Measurements from ENCODE around the gene EVC2. TPM values are rescaled to one million over a fixed set of nuclear protein-coding genes. Genes with fewer than 3 reads are reported as not detected.

The EVC2 gene
- polyA plus RNA-seq, 3 donors = 0.04 to 0.12 (median 0.08) TPM

- Histone ChIP-seq H3K36me3 (replicated peaks in 1 of 2; ENCODE audit: control insufficient read depth in 1 of 2, insufficient read depth in 2 of 2, low read length in 2 of 2) (no peaks in the 10 kb centered on the region), H3K4me1 (ENCODE audit: control insufficient read depth in 1 of 2, insufficient read depth in 2 of 2, low read length in 2 of 2) (no peaks in the 10 kb centered on the region), H3K79me2 (ENCODE audit: insufficient read depth, low read length) (no peaks in the 10 kb centered on the region), H2AFZ (ENCODE audit: insufficient read depth, low read depth, low read length, poor library complexity, severe bottlenecking) (no peak overlapping the region), H3K4me3 (replicated peaks in 1 of 3; ENCODE audit: low read depth in 2 of 3, low read length in 3 of 3) (no peak overlapping the region), H3K9me3 (replicated peaks in 1 of 2; ENCODE audit: control insufficient read depth in 1 of 2, insufficient read depth in 1 of 2, low read length in 2 of 2) (no peaks in the 10 kb centered on the region), H3K27ac (ENCODE audit: low read depth in 1 of 2, low read length in 2 of 2) (no peak overlapping the region), H4K20me1 (ENCODE audit: insufficient read depth, low read length) (no peaks in the 10 kb centered on the region), H3K9ac (ENCODE audit: insufficient read depth, low read length, poor library complexity, severe bottlenecking) (no peak overlapping the region), H3K4me2 (replicated peaks; ENCODE audit: extremely low read depth, low read length, poor library complexity, severe bottlenecking) (no peak overlapping the region), H3K27me3 (ENCODE audit: control insufficient read depth in 2 of 2, insufficient read depth in 2 of 2, low read length in 2 of 2) (no peaks in the 10 kb centered on the region)
- Mint-ChIP-seq H3K27ac (no peak overlapping the region), H3K27me3 (ENCODE audit: low read depth in 3 of 3) (peaks cover 0 to 3% (median 1%) of the 10 kb centered on the region in 3 donors), H3K36me3 (no peaks in the 10 kb centered on the region), H3K9me3 (peaks cover 0 to 2% (median 0%) of the 10 kb centered on the region in 7 donors), H3K4me3 (no peak overlapping the region), H3K4me1 (no peaks in the 10 kb centered on the region)
- 89% methylated on average over 5 of the region's 5 CpGs for WGBS (ENCODE audit: insufficient coverage)
- no peak for DNase-seq
- TF ChIP-seq CTCF (IDR thresholded peaks at IDR 0.05) = no peak
- intact Hi-C loops (cut with micrococcal nuclease) = no loop called here
Measured at GRCh38 chr4:5746250-5746649, 37.9 kb upstream of the EVC2 start.

GRCh38 chr4:5742968-5743367 is 34.6 kb upstream of the EVC2 start:
- Histone ChIP-seq H3K27me3 (ENCODE audit: control insufficient read depth in 2 of 2, insufficient read depth in 2 of 2, low read length in 2 of 2) (no peaks in the 10 kb centered on the region), H3K4me2 (replicated peaks; ENCODE audit: extremely low read depth, low read length, poor library complexity, severe bottlenecking) (no peak overlapping the region), H3K9ac (ENCODE audit: insufficient read depth, low read length, poor library complexity, severe bottlenecking) (no peak overlapping the region), H3K4me3 (replicated peaks in 1 of 3; ENCODE audit: low read depth in 2 of 3, low read length in 3 of 3) (no peak overlapping the region), H3K9me3 (replicated peaks in 1 of 2; ENCODE audit: control insufficient read depth in 1 of 2, insufficient read depth in 1 of 2, low read length in 2 of 2) (no peaks in the 10 kb centered on the region), H4K20me1 (ENCODE audit: insufficient read depth, low read length) (no peaks in the 10 kb centered on the region), H3K36me3 (replicated peaks in 1 of 2; ENCODE audit: control insufficient read depth in 1 of 2, insufficient read depth in 2 of 2, low read length in 2 of 2) (no peaks in the 10 kb centered on the region), H3K4me1 (ENCODE audit: control insufficient read depth in 1 of 2, insufficient read depth in 2 of 2, low read length in 2 of 2) (no peaks in the 10 kb centered on the region), H3K79me2 (ENCODE audit: insufficient read depth, low read length) (no peaks in the 10 kb centered on the region), H3K27ac (ENCODE audit: low read depth in 1 of 2, low read length in 2 of 2) (no peak overlapping the region), H2AFZ (ENCODE audit: insufficient read depth, low read depth, low read length, poor library complexity, severe bottlenecking) (no peak overlapping the region)
- no peak for DNase-seq
- H3K9me3 Mint-ChIP-seq = peaks cover 0 to 2% (median 0%) of the 10 kb centered on the region in 7 donors
- no peak for TF ChIP-seq CTCF (IDR thresholded peaks at IDR 0.05)
- no peak overlapping the region for H3K4me3 Mint-ChIP-seq
- H3K36me3 Mint-ChIP-seq = no peaks in the 10 kb centered on the region
- H3K4me1 Mint-ChIP-seq = no peaks in the 10 kb centered on the region
- intact Hi-C loops (cut with micrococcal nuclease) = no loop called here
- 100% methylated on average over 2 of the region's 2 CpGs for WGBS (ENCODE audit: insufficient coverage)
- H3K27me3 Mint-ChIP-seq (ENCODE audit: low read depth in 3 of 3) = peaks cover 0 to 5% (median 1%) of the 10 kb centered on the region in 3 donors
- H3K27ac Mint-ChIP-seq = no peak overlapping the region
